Activated T-cell treated with anti-CD3 and anti-CD28 coated beads for 24 hours (primary cell): ENCODE measurements around the gene MAP4K1.
A peak's percentile ranks its signal among the peaks of the same experiment; 100 is the strongest.

ENCODE experiments used
- DNase-seq: peaks from one replicate; pipeline ENCODE4 v3.0.0-alpha.2; 2020; ENCODE audit warnings: low read depth

MAP4K1 gene

DNA sequence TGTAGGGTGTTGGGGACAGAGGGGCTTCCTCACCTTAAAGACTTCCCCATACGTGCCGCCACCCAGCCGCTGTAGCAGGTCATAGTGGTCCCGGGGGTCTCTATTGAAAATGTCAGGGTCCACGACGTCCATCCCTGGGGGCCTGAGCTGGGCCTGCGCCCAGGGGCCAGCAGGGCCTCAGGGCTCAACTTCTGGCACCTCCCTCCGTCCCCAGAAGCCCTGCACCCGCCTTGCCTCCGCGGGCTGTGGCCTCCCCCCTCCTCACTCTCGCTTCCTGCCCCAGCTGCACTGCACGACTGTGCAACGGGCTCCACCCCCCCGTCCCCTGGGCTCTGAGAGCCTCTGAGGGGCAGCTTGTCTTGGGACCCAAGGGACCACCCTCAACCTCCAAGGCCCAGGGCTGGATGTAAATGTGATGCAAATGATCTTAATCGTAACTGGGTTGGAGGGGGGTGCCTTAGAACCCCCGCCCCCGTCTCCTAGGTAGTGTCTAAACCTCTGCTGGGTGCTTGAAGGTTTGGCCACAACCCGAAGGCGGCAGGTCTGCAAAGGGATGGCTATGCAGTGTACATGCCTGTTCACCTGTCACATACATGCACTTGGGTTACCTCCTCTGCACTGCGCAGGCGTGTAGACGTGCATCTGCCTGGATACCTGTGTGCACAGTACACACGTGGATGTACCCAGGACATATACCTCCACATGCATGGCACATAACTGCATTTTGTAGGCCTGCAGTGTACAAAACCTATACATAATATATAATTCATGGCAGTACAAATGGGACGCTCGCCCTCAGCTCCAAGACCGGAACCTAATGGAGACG is at the start of gene MAP4K1:
Gene MAP4K1, minus strand, starts transcription at position 190 of the 826 bp plus-strand sequence. Its CDS starts 58 bp downstream, at position 132.
- peak; percentile 64 for DNase-seq

GRCh38 chr19:38666663-38667511 is 49.1 kb upstream of the MAP4K1 start:
- no peak for DNase-seq

- DNase-seq, result no peak
These were observed 48.4 kb upstream of the MAP4K1 start for GRCh38 chr19:38665950-38666662.

DNA sequence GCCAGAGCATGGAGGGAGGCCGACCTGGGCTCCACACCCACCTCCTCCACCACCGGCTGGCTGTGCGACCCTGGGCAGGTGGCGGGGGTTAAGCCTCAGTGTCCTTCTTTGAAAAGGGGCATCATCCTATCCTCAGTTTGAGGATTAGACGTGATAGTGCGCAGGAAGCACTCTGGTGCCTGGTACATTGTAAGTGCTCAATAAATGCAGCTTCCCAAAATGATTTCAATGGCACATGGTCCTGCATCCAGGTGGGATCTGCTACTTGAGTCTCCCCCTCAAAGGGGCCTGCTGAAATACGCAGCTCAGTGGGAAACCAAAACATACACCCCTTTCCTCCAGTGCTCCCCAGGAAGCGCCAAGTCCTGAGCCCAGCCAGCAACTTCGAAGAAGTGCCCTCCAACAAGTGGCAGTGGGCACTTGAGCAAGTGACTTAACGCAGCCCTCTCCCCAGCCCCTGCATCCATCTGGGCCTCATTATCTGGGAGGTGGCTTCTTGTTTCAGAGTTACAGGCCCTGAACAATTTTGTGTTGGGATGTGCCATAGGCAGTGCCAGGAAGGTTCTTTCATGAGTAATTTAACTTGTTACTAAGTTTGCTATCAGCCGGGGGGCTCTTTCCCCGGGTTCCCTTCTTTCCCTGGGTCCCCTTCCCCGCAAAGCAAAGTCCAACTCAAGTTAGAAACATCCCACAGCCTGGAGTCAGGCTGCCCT is 47.6 kb upstream of the MAP4K1 start:
- no peak for DNase-seq

DNA sequence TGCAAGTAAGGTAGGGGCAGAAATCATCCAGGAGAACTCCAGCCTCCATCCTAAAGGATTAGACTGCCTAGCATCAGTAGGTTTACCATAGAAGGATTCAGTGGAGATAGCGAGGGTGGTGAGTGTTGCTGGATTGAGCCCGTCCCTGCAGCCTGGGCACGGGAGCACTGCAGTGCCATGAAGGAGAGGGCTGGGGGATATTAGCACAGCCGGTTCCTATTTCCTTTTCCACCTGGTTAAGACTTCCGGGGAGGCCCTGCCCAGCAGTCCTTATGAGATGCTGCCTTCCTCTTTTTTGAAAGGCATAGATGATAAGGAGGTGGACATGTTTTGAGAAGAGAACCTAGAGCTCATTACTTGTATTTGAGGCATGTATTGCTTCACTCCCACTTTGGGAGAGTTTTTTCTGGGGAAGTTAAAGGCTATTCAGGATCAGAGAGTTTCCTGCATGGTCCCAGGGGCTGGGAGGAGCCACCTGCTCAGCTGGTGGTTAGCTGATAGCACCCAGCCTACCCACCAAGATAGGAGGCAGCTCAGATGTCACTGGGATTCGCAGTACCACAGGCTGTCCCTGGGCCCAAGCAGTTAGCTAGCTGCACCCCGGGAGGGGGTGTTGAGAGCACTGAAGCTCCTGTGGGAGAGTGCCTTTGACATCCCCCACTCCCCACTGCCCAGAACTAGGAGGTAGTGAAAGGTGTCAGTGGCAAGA is 46.9 kb upstream of the MAP4K1 start:
- DNase-seq, result no peak

DNA sequence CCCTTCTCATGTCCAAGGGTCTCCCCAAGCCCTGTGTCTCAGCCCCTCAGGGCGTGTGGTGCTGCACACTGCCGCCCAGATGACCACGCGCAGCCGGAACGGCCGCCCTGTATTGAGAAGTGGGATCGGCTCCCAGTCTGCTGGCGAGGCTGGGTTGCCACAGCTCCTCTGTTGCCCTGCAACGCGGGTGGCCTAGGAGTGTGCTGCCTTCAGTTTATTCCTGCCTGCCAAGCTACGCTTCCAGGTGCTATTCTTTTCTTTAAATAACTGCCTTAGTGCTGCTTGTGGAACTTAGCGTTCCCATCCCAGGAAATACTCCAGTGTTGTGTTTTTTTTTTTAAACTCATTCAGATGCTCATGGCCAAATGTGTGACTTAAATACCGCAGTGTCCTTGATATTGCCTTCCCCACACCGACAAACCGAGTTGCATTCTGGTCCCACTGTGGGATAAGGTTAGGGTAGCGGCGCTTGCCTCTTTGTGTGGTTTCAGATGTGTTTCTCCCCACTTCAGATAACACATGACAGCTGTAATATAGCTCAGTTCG is 46.3 kb upstream of the MAP4K1 start:
- no peak for DNase-seq

GRCh38 chr19:38663156-38663651 is 45.5 kb upstream of the MAP4K1 start:
- no peak for DNase-seq

GRCh38 chr19:38662537-38663155 is 44.9 kb upstream of the MAP4K1 start:
- DNase-seq, result no peak

DNA sequence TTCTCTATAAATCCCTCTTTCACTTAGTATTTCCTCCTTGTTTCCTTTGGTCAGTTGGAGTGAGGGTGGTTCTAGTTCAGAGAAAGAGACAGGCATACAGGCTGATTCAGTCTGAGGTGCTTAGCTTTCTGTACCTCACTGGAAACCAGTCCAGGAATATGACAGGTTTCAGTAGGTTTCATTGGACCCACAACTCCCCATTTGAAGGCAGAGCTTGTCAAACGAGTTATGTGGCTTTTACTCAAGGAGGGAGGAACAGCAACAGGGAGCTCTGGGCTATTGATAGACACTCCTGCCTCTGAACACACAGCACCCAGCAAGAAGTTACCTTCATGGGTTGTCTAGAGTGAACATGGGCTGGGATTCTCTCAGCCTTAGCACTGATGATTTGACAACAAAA is 44.2 kb upstream of the MAP4K1 start:
- no peak for DNase-seq

DNA sequence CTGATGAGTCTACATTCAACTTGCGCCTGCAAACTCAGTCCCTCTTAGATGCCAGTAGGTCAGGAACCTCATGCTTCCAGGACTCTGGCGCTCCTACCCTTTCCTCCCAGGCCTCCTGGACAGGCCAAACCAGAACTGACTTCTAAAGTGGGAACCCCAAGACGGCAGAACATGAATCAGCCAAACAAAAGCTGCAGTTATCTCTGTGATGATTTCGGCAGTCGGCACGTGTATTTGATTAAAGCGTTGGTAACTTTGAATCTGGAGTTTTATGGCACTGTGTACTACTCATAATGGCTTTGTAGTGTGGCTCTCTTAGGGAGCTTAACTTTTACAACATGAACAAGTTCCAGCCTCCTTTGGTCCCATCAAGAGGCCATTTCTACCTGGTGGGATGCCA is 43.4 kb upstream of the MAP4K1 start:
- DNase-seq, result no peak

DNA sequence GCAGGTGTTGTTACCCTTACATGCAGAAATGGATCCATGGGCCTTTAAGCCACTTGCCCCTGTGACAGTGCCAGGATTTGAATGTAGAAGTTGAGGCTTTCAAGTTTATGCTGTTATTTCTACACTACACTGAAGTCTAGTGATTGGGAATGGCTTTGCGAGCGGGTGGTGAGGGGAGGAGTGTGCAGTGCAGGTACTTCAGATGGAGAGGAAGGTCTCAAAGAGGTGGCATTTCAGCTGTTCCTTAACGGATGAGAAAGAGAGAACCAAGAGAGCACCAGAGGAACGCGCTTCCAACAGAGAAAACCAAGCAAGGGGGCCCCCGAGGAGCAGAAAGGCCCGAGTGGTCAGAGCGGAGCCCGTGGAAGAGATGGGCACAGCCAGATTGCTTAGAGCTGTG is 43.0 kb upstream of the MAP4K1 start:
- no peak for DNase-seq

- DNase-seq, result no peak
These were observed 40.9 kb upstream of the MAP4K1 start for GRCh38 chr19:38658462-38659306.

DNA sequence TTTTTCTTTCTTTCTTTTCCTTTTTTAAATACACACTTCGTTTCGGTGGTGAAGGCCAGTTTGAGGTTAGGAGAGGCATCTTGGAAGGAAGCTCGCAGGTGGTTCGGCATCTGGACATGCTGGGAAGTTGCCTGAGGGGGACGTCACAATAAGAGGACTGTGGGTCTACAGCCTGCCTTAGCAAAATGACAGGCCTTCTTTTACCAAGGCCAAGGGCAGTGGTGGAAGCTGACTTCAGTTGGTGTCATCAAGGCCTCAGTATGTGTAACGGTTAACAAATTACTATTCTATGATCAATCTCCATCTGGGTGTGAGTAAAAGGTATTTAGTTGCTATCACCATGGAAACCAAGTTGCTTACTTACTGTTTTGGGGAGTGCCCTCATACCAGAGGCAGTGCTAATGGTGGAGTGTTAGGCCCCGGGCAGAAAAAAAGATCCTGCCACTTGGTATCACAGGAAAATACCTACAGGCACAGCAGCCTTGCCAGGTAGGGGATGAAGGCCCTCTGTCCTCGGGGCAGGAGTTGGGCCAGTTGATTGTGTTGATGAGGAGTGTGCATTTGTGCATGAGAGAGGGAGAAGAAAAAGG is 40.0 kb upstream of the MAP4K1 start:
- no peak for DNase-seq

DNA sequence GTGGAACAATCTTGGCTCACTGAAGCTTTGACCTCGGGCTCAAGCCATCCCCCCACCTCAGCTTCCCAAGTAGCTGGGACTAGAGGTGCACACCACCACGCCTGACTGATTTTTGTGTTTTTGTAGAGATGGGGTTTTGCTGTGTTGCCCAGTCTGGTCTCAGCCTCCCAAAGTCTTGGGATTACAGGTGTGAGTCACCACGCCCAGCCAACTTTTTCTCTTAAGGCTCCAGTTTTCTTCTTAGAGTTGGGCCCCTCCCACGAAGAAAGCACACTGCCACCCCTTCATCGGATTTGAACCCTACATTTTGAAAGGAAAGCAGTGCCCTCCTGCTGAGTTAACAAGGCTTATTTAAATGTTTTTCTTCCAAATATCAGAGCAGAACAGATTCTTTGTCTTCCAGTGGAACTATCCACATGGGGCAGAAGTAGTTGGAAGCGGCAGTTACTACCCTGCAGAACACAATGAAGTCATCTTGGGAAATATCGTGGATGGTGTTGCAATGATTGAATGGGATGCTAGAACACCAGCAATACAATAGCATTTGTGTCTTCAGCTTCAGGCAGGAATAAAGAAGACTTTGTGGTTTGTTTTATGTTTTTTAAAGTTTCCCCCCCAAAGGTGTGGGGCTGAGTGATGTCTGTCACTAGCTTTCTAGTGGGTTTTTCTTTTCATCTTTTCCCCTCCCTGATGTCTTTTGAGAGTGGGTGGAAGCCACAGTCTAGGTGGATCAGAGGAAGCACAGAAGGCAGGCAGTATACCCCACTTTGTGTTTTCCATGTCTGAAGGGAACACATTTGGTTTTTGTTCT is 38.6 kb upstream of the MAP4K1 start:
- peak; percentile 39 for DNase-seq

DNA sequence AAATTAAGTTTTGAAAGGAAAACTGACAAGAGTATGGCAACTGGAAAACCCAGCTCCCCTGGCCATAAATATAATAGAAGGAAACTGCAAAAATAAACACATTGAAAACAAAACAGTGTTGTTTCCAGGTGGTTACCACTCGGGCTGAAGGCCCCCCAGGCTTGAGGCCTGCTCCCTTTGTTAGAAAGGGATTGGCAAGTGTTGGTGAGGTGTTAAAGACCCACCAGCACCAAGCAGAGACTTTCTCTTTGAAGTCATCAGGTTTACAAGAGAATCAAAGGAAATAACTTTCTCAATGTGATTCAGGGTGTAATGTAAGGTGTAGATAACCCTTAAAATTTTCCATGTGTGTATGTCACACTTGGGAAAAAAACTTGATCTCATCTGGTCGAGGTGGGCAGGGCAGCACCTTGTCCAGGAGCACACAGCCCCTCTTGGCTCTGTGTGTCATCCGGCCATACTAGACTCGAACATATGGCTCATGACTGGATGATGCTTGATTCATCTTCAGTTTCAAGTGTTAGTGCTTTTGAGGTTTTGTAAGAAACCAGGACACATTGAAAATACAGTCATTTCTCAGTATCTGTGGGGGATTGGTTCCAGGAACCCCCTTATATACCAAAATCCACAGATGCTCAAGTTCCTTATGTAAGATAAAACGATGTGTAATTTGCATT is 37.5 kb upstream of the MAP4K1 start:
- DNase-seq, result peak; percentile 45

GRCh38 chr19:38654628-38655055 is 36.9 kb upstream of the MAP4K1 start:
- DNase-seq, result no peak

GRCh38 chr19:38653028-38653571 is 35.3 kb upstream of the MAP4K1 start:
- DNase-seq, result no peak
